ENCODE data around the gene ZGPAT. TPM values are rescaled to one million over a fixed set of nuclear protein-coding genes. Genes with fewer than 3 reads are reported as not detected.

ZGPAT gene
- total RNA-seq, 1 experiment from 2014 or later, result 69.3 TPM

DNA sequence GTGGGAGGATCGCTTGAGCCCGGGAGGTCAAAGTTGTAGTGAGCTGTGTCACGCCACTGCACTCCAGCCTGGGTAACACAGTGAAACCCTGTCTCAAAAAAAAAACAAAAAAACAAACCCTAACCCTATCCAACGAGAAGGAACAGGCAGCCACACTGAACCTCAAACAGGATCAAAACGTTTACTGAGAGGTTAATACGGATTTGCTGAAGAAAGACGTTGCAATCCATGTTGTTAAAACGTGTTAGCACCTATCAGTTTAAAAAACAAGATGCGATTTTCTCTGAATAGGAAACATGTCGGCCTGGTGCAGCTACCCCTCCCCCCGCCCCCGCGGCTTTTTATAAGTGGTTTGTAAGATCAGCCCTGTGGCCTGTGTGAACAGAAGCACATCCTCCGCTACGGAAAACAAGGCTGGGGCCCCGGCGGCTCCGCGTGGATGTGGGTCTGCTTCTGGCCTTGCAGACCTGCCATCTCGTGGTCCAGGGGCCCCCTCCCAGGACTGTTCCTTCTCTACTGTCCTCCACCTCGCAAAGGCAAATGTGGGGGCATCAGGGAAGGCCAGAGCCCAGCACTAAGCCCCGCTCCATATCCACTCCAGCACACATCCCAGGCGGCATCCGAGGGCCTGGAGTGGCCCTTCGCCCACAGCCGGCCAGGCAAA lies 43.1 kb downstream of the ZGPAT start:
- POLR2A ChIA-PET, result interaction anchor here (1.0 kb wide), 1 partner anchor 10 kb away, joined by 4 read pairs; no protein-coding TSS in a partner anchor
- Mint-ChIP-seq H3K4me3 (ENCODE audit: unreplicated experiment) (no peak overlapping the region), H3K4me1 (ENCODE audit: low read depth, unreplicated experiment) (no peaks in the 10 kb centered on the region), H3K36me3 (ENCODE audit: insufficient read depth, unreplicated experiment) (peaks cover 10% of the 10 kb centered on the region), H3K27me3 (ENCODE audit: insufficient read depth, unreplicated experiment) (no peaks in the 10 kb centered on the region), H3K9me3 (ENCODE audit: unreplicated experiment) (no peaks in the 10 kb centered on the region), H3K27ac (ENCODE audit: unreplicated experiment) (no peak overlapping the region)
- no TSS peak for BruUV-seq (replicated peaks)
- no peaks in the 10 kb centered on the region; the same call in 1 of the 2 replicates for H3K4me1 ChIP-seq
- CTCF ChIA-PET, result interaction anchor here (0.7 to 1.3 kb wide), 2 partner anchors 10 to 306 kb away, joined by 5 to 8 read pairs; no protein-coding TSS in a partner anchor
- H3K9me3 ChIP-seq, result no peaks in the 10 kb centered on the region
- H3K4me3 ChIP-seq (ENCODE audit: low read depth, low read length), result no peak overlapping the region
- no peaks in the 10 kb centered on the region for H3K27me3 ChIP-seq (replicated peaks; ENCODE audit: control insufficient read depth, insufficient read depth, low read length)
- H3K36me3 ChIP-seq (ENCODE audit: control insufficient read depth, insufficient read depth, low read length), result no peaks in the 10 kb centered on the region
- intact Hi-C loops (cut with micrococcal nuclease; ENCODE audit: unreplicated experiment), result no loop called here
- TF ChIP-seq, protein P1, sequence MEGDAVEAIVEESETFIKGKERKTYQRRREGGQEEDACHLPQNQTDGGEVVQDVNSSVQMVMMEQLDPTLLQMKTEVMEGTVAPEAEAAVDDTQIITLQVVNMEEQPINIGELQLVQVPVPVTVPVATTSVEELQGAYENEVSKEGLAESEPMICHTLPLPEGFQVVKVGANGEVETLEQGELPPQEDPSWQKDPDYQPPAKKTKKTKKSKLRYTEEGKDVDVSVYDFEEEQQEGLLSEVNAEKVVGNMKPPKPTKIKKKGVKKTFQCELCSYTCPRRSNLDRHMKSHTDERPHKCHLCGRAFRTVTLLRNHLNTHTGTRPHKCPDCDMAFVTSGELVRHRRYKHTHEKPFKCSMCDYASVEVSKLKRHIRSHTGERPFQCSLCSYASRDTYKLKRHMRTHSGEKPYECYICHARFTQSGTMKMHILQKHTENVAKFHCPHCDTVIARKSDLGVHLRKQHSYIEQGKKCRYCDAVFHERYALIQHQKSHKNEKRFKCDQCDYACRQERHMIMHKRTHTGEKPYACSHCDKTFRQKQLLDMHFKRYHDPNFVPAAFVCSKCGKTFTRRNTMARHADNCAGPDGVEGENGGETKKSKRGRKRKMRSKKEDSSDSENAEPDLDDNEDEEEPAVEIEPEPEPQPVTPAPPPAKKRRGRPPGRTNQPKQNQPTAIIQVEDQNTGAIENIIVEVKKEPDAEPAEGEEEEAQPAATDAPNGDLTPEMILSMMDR (IDR thresholded peaks at IDR 0.05; ENCODE audit: insufficient read depth in 1 of 2, low read depth in 1 of 2, low read length in 1 of 2, severe bottlenecking in 1 of 2, unreplicated experiment in 1 of 2), result no peak
- peak in 1 of 2 experiments; percentile 46 for DNase-seq

DNA sequence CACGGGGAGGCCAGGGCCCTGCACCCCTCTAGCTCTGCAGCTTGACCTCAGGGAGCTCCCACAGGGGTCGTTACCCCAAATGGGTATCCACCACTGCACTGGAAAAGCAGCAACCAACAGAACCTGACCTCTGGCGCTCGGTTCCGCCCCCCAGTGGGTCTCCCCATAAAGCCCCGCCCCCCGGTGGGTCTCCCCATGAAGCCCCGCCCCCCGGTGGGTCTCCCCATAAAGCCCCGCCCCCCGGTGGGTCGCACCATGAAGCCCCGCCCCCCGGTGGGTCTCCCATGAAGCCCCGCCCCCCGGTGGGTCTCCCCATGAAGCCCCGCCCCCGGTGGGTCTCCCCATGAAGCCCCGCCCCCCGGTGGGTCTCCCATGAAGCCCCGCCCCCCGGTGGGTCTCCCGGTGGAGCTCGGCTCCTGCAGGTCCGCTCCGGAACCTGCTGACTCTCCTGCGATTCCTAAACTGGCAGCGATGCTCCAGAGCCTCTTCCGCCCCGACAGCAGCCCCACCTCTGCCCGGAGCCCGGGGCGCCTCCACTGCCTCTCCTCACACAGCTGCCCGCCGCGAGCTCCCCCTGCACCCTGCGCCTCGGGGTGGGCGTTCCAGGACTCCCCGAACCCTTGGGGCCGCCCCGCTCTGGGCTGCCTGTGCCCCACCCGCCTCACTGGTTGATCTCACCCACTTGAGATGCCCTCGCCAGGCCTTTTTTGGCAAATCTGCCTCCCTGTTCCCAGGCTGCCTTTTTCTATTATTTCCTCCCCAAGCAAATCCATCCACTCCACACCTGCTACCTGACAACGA lies 43.8 kb downstream of the ZGPAT start:
- H3K4me3 Mint-ChIP-seq (ENCODE audit: unreplicated experiment), result no peak overlapping the region
- no peaks in the 10 kb centered on the region for H3K9me3 Mint-ChIP-seq (ENCODE audit: unreplicated experiment)
- no peaks in the 10 kb centered on the region for H3K4me1 Mint-ChIP-seq (ENCODE audit: low read depth, unreplicated experiment)
- H3K36me3 Mint-ChIP-seq (ENCODE audit: insufficient read depth, unreplicated experiment), result peaks cover 5% of the 10 kb centered on the region
- POLR2A ChIA-PET, result interaction anchor here (1.0 kb wide), 1 partner anchor 11 kb away, joined by 4 read pairs; no protein-coding TSS in a partner anchor
- Histone ChIP-seq H3K4me3 (ENCODE audit: low read depth, low read length) (no peak overlapping the region), H3K4me1 (no peaks in the 10 kb centered on the region; the same call in 1 of the 2 replicates), H3K27me3 (replicated peaks; ENCODE audit: control insufficient read depth, insufficient read depth, low read length) (no peaks in the 10 kb centered on the region), H3K9me3 (no peaks in the 10 kb centered on the region), H3K36me3 (ENCODE audit: control insufficient read depth, insufficient read depth, low read length) (no peaks in the 10 kb centered on the region)
- H3K27ac Mint-ChIP-seq (ENCODE audit: unreplicated experiment), result no peak overlapping the region
- no peaks in the 10 kb centered on the region for H3K27me3 Mint-ChIP-seq (ENCODE audit: insufficient read depth, unreplicated experiment)
- no TSS peak for BruUV-seq (replicated peaks)
- peak in 1 of 2 experiments; percentile 52 for DNase-seq
- TF ChIP-seq, protein P1 (IDR thresholded peaks at IDR 0.05; ENCODE audit: insufficient read depth in 1 of 2, low read depth in 1 of 2, low read length in 1 of 2, severe bottlenecking in 1 of 2, unreplicated experiment in 1 of 2), result no peak
- CTCF ChIA-PET, result interaction anchor here (0.6 to 0.7 kb wide), 4 partner anchors 36 to 306 kb away, joined by 3 to 8 read pairs (median 5); no protein-coding TSS in a partner anchor
- intact Hi-C loops (cut with micrococcal nuclease; ENCODE audit: unreplicated experiment), result no loop called here

DNA sequence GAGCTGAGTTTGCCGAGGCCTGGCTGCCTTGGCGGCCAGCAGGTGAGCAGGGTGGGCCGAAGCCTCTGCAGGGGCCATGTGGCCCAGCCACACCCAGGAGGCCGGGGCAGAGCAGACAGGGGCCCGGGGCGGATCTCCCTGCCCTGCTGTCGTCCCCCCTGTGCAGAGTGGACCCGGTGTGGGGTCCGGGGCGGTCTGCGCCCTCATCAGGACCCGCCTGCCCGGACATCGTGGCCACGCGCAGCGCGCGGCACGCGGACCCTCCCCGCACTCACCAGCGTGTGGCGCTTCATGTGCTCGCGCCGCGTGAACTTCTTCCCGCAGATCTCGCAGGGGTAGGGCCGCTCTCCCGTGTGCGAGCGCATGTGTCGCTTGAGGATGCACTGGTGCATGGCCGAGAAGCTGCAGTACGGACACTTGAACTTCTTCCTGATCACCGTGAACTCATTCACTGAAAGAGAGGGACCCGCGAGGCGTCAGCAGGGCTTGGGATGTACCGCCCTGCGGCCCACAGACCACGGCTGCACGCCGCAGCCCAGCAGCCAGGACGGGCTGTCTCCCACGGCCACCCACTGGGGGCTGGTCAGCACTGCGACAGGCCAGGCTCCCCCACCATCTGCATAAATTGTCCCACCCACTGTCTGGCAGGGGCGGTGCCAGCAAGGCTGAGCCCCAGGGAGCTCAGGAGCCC lies 44.7 kb downstream of the ZGPAT start:
- H3K36me3 ChIP-seq (ENCODE audit: control insufficient read depth, insufficient read depth, low read length), result no peaks in the 10 kb centered on the region
- H3K27me3 Mint-ChIP-seq (ENCODE audit: insufficient read depth, unreplicated experiment), result no peaks in the 10 kb centered on the region
- H3K9me3 Mint-ChIP-seq (ENCODE audit: unreplicated experiment), result no peaks in the 10 kb centered on the region
- no TSS peak for BruUV-seq (replicated peaks)
- H3K27me3 ChIP-seq (replicated peaks; ENCODE audit: control insufficient read depth, insufficient read depth, low read length), result no peaks in the 10 kb centered on the region
- no peaks in the 10 kb centered on the region for H3K4me1 Mint-ChIP-seq (ENCODE audit: low read depth, unreplicated experiment)
- H3K36me3 Mint-ChIP-seq (ENCODE audit: insufficient read depth, unreplicated experiment), result no peaks in the 10 kb centered on the region
- H3K4me1 ChIP-seq, result no peaks in the 10 kb centered on the region; the same call in 1 of the 2 replicates
- H3K9me3 ChIP-seq, result no peaks in the 10 kb centered on the region
- H3K4me3 ChIP-seq (ENCODE audit: low read depth, low read length), result no peak overlapping the region
- CTCF ChIA-PET, result interaction anchor here (0.6 kb wide), 1 partner anchor 110 kb away, joined by 5 read pairs; no protein-coding TSS in a partner anchor
- DNase-seq, result peak in 1 of 2 experiments; percentile 46
- POLR2A ChIA-PET, result interaction anchor here (1.0 kb wide), 1 partner anchor 11 kb away, joined by 4 read pairs; no protein-coding TSS in a partner anchor
- no peak overlapping the region for H3K4me3 Mint-ChIP-seq (ENCODE audit: unreplicated experiment)
- no peak overlapping the region for H3K27ac Mint-ChIP-seq (ENCODE audit: unreplicated experiment)
- intact Hi-C loops (cut with micrococcal nuclease; ENCODE audit: unreplicated experiment), result no loop called here
- TF ChIP-seq, protein P1 (IDR thresholded peaks at IDR 0.05; ENCODE audit: insufficient read depth in 1 of 2, low read depth in 1 of 2, low read length in 1 of 2, severe bottlenecking in 1 of 2, unreplicated experiment in 1 of 2), result no peak

Measured in Caco-2 (cell line).